ENCODE measurements around the gene PSAT1. TPM values are rescaled to one million over a fixed set of nuclear protein-coding genes. Genes with fewer than 3 reads are reported as not detected.

The PSAT1 gene
- total and polyA plus RNA-seq, 5 donors from 2014 or later = 2.7 to 32.7 (median 19.5) TPM

GRCh38 chr9:78332381-78332780 is 35.5 kb downstream of the PSAT1 start:
- Mint-ChIP-seq H3K4me3 (no peak overlapping the region), H3K4me1 (peaks cover 0 to 3% (median 0%) of the 10 kb centered on the region in 4 donors), H3K9me3 (peaks cover 0 to 18% (median 7%) of the 10 kb centered on the region in 7 donors), H3K27ac (no peak overlapping the region), H3K36me3 (peaks cover 48% of the 10 kb centered on the region), H3K27me3 (peaks cover 8% of the 10 kb centered on the region)
- H3K27me3 ChIP-seq (ENCODE audit: control insufficient read depth, insufficient read depth, low read length) = no peaks in the 10 kb centered on the region
- DNase-seq (no peak), ATAC-seq (ENCODE audit: low read depth in 2 of 2) (no peak)
- no peaks in the 10 kb centered on the region for H3K9me3 ChIP-seq (ENCODE audit: control insufficient read depth in 2 of 2, low read length in 2 of 2)
- H3K27ac ChIP-seq (ENCODE audit: insufficient read depth, low read length, poor library complexity, severe bottlenecking) = no peak overlapping the region
- no peaks in the 10 kb centered on the region for H3K4me1 ChIP-seq (ENCODE audit: control insufficient read depth, insufficient read depth, low read length, poor library complexity, severe bottlenecking)
- no peak overlapping the region for H3K4me3 ChIP-seq (ENCODE audit: low read depth, low read length)
- peaks cover 8% of the 10 kb centered on the region for H3K36me3 ChIP-seq (ENCODE audit: control insufficient read depth, insufficient read depth, low read length)

- no peaks in the 10 kb centered on the region for H3K4me1 ChIP-seq (ENCODE audit: control insufficient read depth, insufficient read depth, low read length, poor library complexity, severe bottlenecking)
- no peak overlapping the region for H3K4me3 ChIP-seq (ENCODE audit: low read depth, low read length)
- H3K27me3 ChIP-seq (ENCODE audit: control insufficient read depth, insufficient read depth, low read length) = no peaks in the 10 kb centered on the region
- Mint-ChIP-seq H3K36me3 (no peaks in the 10 kb centered on the region), H3K27me3 (no peaks in the 10 kb centered on the region), H3K27ac (peak overlapping the region; percentile 12 to 27 (median 26)), H3K4me1 (peaks cover 8 to 18% (median 17%) of the 10 kb centered on the region in 4 donors), H3K4me3 (no peak overlapping the region), H3K9me3 (no peaks in the 10 kb centered on the region)
- DNase-seq = no peak
- H3K9me3 ChIP-seq (ENCODE audit: control insufficient read depth in 2 of 2, low read length in 2 of 2) = no peaks in the 10 kb centered on the region
- H3K27ac ChIP-seq (ENCODE audit: insufficient read depth, low read length, poor library complexity, severe bottlenecking) = no peak overlapping the region
- no peaks in the 10 kb centered on the region for H3K36me3 ChIP-seq (ENCODE audit: control insufficient read depth, insufficient read depth, low read length)
- no peak for ATAC-seq (ENCODE audit: low read depth in 2 of 2)
These were observed 51.9 kb downstream of the PSAT1 start for GRCh38 chr9:78348848-78349247.

- no peaks in the 10 kb centered on the region for H3K27me3 ChIP-seq (ENCODE audit: control insufficient read depth, insufficient read depth, low read length)
- H3K27ac ChIP-seq (ENCODE audit: insufficient read depth, low read length, poor library complexity, severe bottlenecking) = no peak overlapping the region
- H3K4me1 ChIP-seq (ENCODE audit: control insufficient read depth, insufficient read depth, low read length, poor library complexity, severe bottlenecking) = no peaks in the 10 kb centered on the region
- Mint-ChIP-seq H3K4me1 (peaks cover 8 to 23% (median 17%) of the 10 kb centered on the region in 4 donors), H3K27me3 (no peaks in the 10 kb centered on the region), H3K9me3 (no peaks in the 10 kb centered on the region), H3K36me3 (no peaks in the 10 kb centered on the region), H3K4me3 (peak overlapping the region in 2 of 4 donors; percentile 56 to 76), H3K27ac (peak overlapping the region in 2 of 3 donors; percentile 64 to 88)
- peak in 2 of 3 donors; percentile 52 to 72 for DNase-seq
- ATAC-seq (ENCODE audit: low read depth in 2 of 2) = peak; percentile 46 to 52
- no peaks in the 10 kb centered on the region for H3K9me3 ChIP-seq (ENCODE audit: control insufficient read depth in 2 of 2, low read length in 2 of 2)
- no peaks in the 10 kb centered on the region for H3K36me3 ChIP-seq (ENCODE audit: control insufficient read depth, insufficient read depth, low read length)
- H3K4me3 ChIP-seq (ENCODE audit: low read depth, low read length) = peak overlapping the region; percentile 14
These were observed 54.9 kb downstream of the PSAT1 start for GRCh38 chr9:78351816-78352215.

- Histone ChIP-seq H3K4me3 (ENCODE audit: low read depth, low read length) (no peak overlapping the region), H3K36me3 (ENCODE audit: control insufficient read depth, insufficient read depth, low read length) (no peaks in the 10 kb centered on the region), H3K27ac (ENCODE audit: insufficient read depth, low read length, poor library complexity, severe bottlenecking) (no peak overlapping the region), H3K27me3 (ENCODE audit: control insufficient read depth, insufficient read depth, low read length) (no peaks in the 10 kb centered on the region), H3K9me3 (ENCODE audit: control insufficient read depth in 2 of 2, low read length in 2 of 2) (no peaks in the 10 kb centered on the region), H3K4me1 (ENCODE audit: control insufficient read depth, insufficient read depth, low read length, poor library complexity, severe bottlenecking) (no peaks in the 10 kb centered on the region)
- ATAC-seq (ENCODE audit: low read depth in 2 of 2) (no peak), DNase-seq (no peak)
- no peak overlapping the region for H3K4me3 Mint-ChIP-seq
- H3K9me3 Mint-ChIP-seq = no peaks in the 10 kb centered on the region
- H3K36me3 Mint-ChIP-seq = no peaks in the 10 kb centered on the region
- peak overlapping the region in 1 of 3 donors; percentile 42 for H3K27ac Mint-ChIP-seq
- H3K4me1 Mint-ChIP-seq = peaks cover 8 to 23% (median 17%) of the 10 kb centered on the region in 4 donors
- H3K27me3 Mint-ChIP-seq = no peaks in the 10 kb centered on the region
These were observed 57.5 kb downstream of the PSAT1 start for GRCh38 chr9:78354324-78354973.

- Histone ChIP-seq H3K27me3 (ENCODE audit: control insufficient read depth, insufficient read depth, low read length) (no peaks in the 10 kb centered on the region), H3K4me3 (ENCODE audit: low read depth, low read length) (no peak overlapping the region), H3K9me3 (ENCODE audit: control insufficient read depth in 2 of 2, low read length in 2 of 2) (no peaks in the 10 kb centered on the region), H3K27ac (ENCODE audit: insufficient read depth, low read length, poor library complexity, severe bottlenecking) (no peak overlapping the region), H3K4me1 (ENCODE audit: control insufficient read depth, insufficient read depth, low read length, poor library complexity, severe bottlenecking) (no peaks in the 10 kb centered on the region), H3K36me3 (ENCODE audit: control insufficient read depth, insufficient read depth, low read length) (no peaks in the 10 kb centered on the region)
- no peaks in the 10 kb centered on the region for H3K36me3 Mint-ChIP-seq
- H3K4me3 Mint-ChIP-seq = no peak overlapping the region
- peak overlapping the region in 1 of 3 donors; percentile 42 for H3K27ac Mint-ChIP-seq
- peaks cover 8 to 23% (median 17%) of the 10 kb centered on the region in 4 donors for H3K4me1 Mint-ChIP-seq
- no peaks in the 10 kb centered on the region for H3K27me3 Mint-ChIP-seq
- no peak for ATAC-seq (ENCODE audit: low read depth in 2 of 2)
- H3K9me3 Mint-ChIP-seq = no peaks in the 10 kb centered on the region
- no peak for DNase-seq
These were observed 58.1 kb downstream of the PSAT1 start for GRCh38 chr9:78354989-78355388.

- Mint-ChIP-seq H3K4me3 (no peak overlapping the region), H3K27ac (no peak overlapping the region), H3K27me3 (no peaks in the 10 kb centered on the region), H3K4me1 (peaks cover 6 to 15% (median 8%) of the 10 kb centered on the region in 4 donors), H3K9me3 (no peaks in the 10 kb centered on the region), H3K36me3 (no peaks in the 10 kb centered on the region)
- DNase-seq = no peak
- H3K27ac ChIP-seq (ENCODE audit: insufficient read depth, low read length, poor library complexity, severe bottlenecking) = no peak overlapping the region
- H3K9me3 ChIP-seq (ENCODE audit: control insufficient read depth in 2 of 2, low read length in 2 of 2) = no peaks in the 10 kb centered on the region
- no peaks in the 10 kb centered on the region for H3K4me1 ChIP-seq (ENCODE audit: control insufficient read depth, insufficient read depth, low read length, poor library complexity, severe bottlenecking)
- H3K27me3 ChIP-seq (ENCODE audit: control insufficient read depth, insufficient read depth, low read length) = no peaks in the 10 kb centered on the region
- no peaks in the 10 kb centered on the region for H3K36me3 ChIP-seq (ENCODE audit: control insufficient read depth, insufficient read depth, low read length)
- H3K4me3 ChIP-seq (ENCODE audit: low read depth, low read length) = no peak overlapping the region
- ATAC-seq (ENCODE audit: low read depth in 2 of 2) = no peak
These were observed 59.7 kb downstream of the PSAT1 start for GRCh38 chr9:78356634-78357033.

- H3K4me3 Mint-ChIP-seq = no peak overlapping the region
- H3K9me3 Mint-ChIP-seq = no peaks in the 10 kb centered on the region
- ATAC-seq (ENCODE audit: low read depth in 2 of 2) (no peak), DNase-seq (no peak)
- Histone ChIP-seq H3K27me3 (ENCODE audit: control insufficient read depth, insufficient read depth, low read length) (no peaks in the 10 kb centered on the region), H3K9me3 (ENCODE audit: control insufficient read depth in 2 of 2, low read length in 2 of 2) (no peaks in the 10 kb centered on the region), H3K27ac (ENCODE audit: insufficient read depth, low read length, poor library complexity, severe bottlenecking) (no peak overlapping the region), H3K4me3 (ENCODE audit: low read depth, low read length) (no peak overlapping the region), H3K36me3 (ENCODE audit: control insufficient read depth, insufficient read depth, low read length) (no peaks in the 10 kb centered on the region), H3K4me1 (ENCODE audit: control insufficient read depth, insufficient read depth, low read length, poor library complexity, severe bottlenecking) (no peaks in the 10 kb centered on the region)
- no peak overlapping the region for H3K27ac Mint-ChIP-seq
- no peaks in the 10 kb centered on the region for H3K36me3 Mint-ChIP-seq
- peaks cover 0 to 8% (median 1%) of the 10 kb centered on the region in 4 donors for H3K4me1 Mint-ChIP-seq
- no peaks in the 10 kb centered on the region for H3K27me3 Mint-ChIP-seq
These were observed 60.4 kb downstream of the PSAT1 start for GRCh38 chr9:78357165-78357873.
